GM23338 (cell line): ENCODE results near the gene PRKCQ. TPM values are rescaled to one million over a fixed set of nuclear protein-coding genes. Genes with fewer than 3 reads are reported as not detected.

Experiments
- ATAC-seq: fragments of 200-7000 bp; cut with Tn5 transposase; 3 replicates; pipeline ENCODE4 v1.9.1; 2020
- DNase-seq: peaks from one replicate; pipeline ENCODE4 v3.0.0-alpha.2; 2015; ENCODE audit warnings: low spot score
- H2AFZ ChIP-seq: fragments of 200-600 bp; sonication (generic); 2 replicates; pipeline ENCODE4 v1.8.0; 2016; ENCODE audit warnings: antibody characterized with exemption, mild to moderate bottlenecking, moderate library complexity
- H3F3A ChIP-seq: fragments of 200-600 bp; sonication (generic); replicated peaks from 2 replicates; pipeline ENCODE4 v1.8.0; 2017; ENCODE audit warnings: antibody characterized with exemption, mixed run types, low read depth
- H3K27ac ChIP-seq: fragments of 200-600 bp; sonication (generic); 2 replicates; pipeline ENCODE4 v1.6.1; 2016; ENCODE audit warnings: low read depth
- H3K27me3 ChIP-seq: fragments of 200-600 bp; sonication (generic); 2 replicates; pipeline ENCODE4 v1.8.0; 2016; ENCODE audit warnings: mild to moderate bottlenecking, mixed run types, moderate library complexity; ENCODE audit not compliant: insufficient read depth
- H3K36me3 ChIP-seq: fragments of 200-600 bp; sonication (generic); 2 replicates; pipeline ENCODE4 v1.8.0; 2016; ENCODE audit warnings: mild to moderate bottlenecking; ENCODE audit not compliant: insufficient read depth
- H3K4me1 ChIP-seq: fragments of 200-600 bp; sonication (generic); 2 replicates; pipeline ENCODE4 v1.8.0; 2016; ENCODE audit warnings: mild to moderate bottlenecking, moderate library complexity; ENCODE audit not compliant: insufficient read depth
- H3K4me2 ChIP-seq: fragments of 200-600 bp; sonication (generic); 2 replicates; pipeline ENCODE4 v1.7.1; 2017; ENCODE audit warnings: mixed run types
- H3K4me3 ChIP-seq: fragments of 200-600 bp; sonication (generic); 2 replicates; pipeline ENCODE4 v1.6.1; 2016; ENCODE audit warnings: mixed run types
- H3K79me2 ChIP-seq: fragments of 200-600 bp; sonication (generic); replicated peaks from 2 replicates; pipeline ENCODE4 v1.8.0; 2017; ENCODE audit warnings: mild to moderate bottlenecking; ENCODE audit not compliant: insufficient read depth
- H3K9me2 ChIP-seq: fragments of 200-600 bp; sonication (generic); 2 replicates; pipeline ENCODE4 v1.8.0; 2017; ENCODE audit not compliant: insufficient read depth
- H4K20me1 ChIP-seq: fragments of 200-600 bp; sonication (generic); replicated peaks from 2 replicates; pipeline ENCODE4 v1.8.0; 2017; ENCODE audit warnings: mild to moderate bottlenecking; ENCODE audit not compliant: insufficient read depth
- H3K27ac Mint-ChIP-seq: 2 replicates; pipeline ENCODE4 v1.8.0; 2020; ENCODE audit warnings: inconsistent platforms, mild to moderate bottlenecking, moderate library complexity, mixed read lengths
- H3K27me3 Mint-ChIP-seq: 3 replicates; pipeline ENCODE4 v1.8.0; 2022; ENCODE audit warnings: low read depth, mild to moderate bottlenecking, moderate library complexity, mixed read lengths, inconsistent platforms; ENCODE audit not compliant: insufficient read depth, poor library complexity
- H3K36me3 Mint-ChIP-seq: 3 replicates; pipeline ENCODE4 v1.8.0; 2021; ENCODE audit warnings: low read depth, mild to moderate bottlenecking, inconsistent platforms, moderate library complexity, mixed read lengths
- H3K4me1 Mint-ChIP-seq: 3 replicates; pipeline ENCODE4 v1.8.0; 2020; ENCODE audit warnings: mild to moderate bottlenecking, inconsistent platforms, mixed read lengths
- H3K4me3 Mint-ChIP-seq: 3 replicates; pipeline ENCODE4 v1.8.0; 2021; ENCODE audit warnings: moderate library complexity, mild to moderate bottlenecking, inconsistent platforms, mixed read lengths
- H3K9me3 Mint-ChIP-seq: 3 replicates; pipeline ENCODE4 v1.8.0; 2020; ENCODE audit warnings: moderate library complexity, mild to moderate bottlenecking, inconsistent platforms, mixed read lengths
- EZH2phosphoT487 ChIP-seq: fragments of 200-600 bp; sonication (generic); IDR thresholded peaks from one replicate; pipeline ENCODE4 v1.8.1; 2018; ENCODE audit warnings: antibody characterized with exemption; ENCODE audit not compliant: unreplicated experiment
- JUNB ChIP-seq: IDR thresholded peaks from one replicate; pipeline ENCODE4 v1.6.1; 2016; ENCODE audit warnings: antibody characterized with exemption; ENCODE audit not compliant: unreplicated experiment
- POLR2AphosphoS5 ChIP-seq: IDR thresholded peaks from 2 replicates; pipeline ENCODE4 v1.6.1; 2016; ENCODE audit warnings: antibody characterized with exemption, low read depth
- polyA plus RNA-seq: library from polyadenylated mRNA; unstranded; fragments of >200 nt; fragmentation: Nextera tagmentation; extraction: Ambion mirVana; gene quantifications from 2 replicates; pipeline ENCODE4 v1.2.1, GENCODE V29; 2016
- total RNA-seq: library from RNA; depleted of rRNA; stranded (reverse); fragments of >200 nt; shearing (Covaris generic); gene quantifications from 2 replicates; pipeline ENCODE4 v1.2.3, GENCODE V29; 2014
- TF ChIP-seq, protein P1 (sequence below), 2 experiments: fragments of 200-600 bp in 1 of 2; sonication (generic) in 1 of 2; conservative IDR thresholded peaks; 2 replicates each; pipeline versions ENCODE4 v1.5.1 to v1.6.1; 2016 to 2017; ENCODE audit warnings: antibody characterized with exemption in 2 of 2, low read depth in 2 of 2, mild to moderate bottlenecking in 2 of 2, moderate library complexity in 1 of 2
- TF ChIP-seq, protein P2 (sequence below): fragments of 250-450 bp; sonication (Bioruptor Pico); IDR thresholded peaks from 2 replicates; pipeline ENCODE4 v1.5.0; 2020; ENCODE audit warnings: mild to moderate bottlenecking, moderate library complexity

PRKCQ gene
- total and polyA plus RNA-seq, 2 experiments from 2014 or later, result 12.6 to 28.5 TPM

DNA sequence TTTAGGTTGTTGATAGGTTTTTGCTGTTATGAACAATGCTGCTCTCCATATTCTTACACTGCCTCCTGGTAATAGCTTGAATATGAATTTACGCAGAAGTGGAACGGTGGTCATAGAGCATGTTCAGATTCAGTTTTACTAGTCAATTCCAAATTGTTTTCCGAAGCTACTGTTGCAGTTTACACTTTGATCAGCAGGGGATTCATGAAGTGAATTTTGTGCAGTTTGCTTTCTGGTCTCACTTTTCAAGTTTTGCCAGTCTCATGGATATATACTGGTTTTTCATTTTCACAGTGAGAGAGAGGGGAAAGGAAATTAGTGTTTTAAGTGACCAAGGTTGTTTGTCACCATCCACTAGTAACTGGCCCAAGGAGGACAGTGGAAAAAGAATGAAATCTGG, 171.3 kb downstream of the PRKCQ start:
- Histone ChIP-seq H3F3A (no peaks in the 10 kb centered on the region), H3K27ac (no peak overlapping the region), H3K4me2 (no peak overlapping the region), H3K4me3 (no peak overlapping the region), H2AFZ (no peak overlapping the region), H3K36me3 (no peaks in the 10 kb centered on the region), H3K79me2 (no peaks in the 10 kb centered on the region), H3K27me3 (no peaks in the 10 kb centered on the region), H3K4me1 (no peaks in the 10 kb centered on the region), H3K9me2 (no peaks in the 10 kb centered on the region), H4K20me1 (no peaks in the 10 kb centered on the region)
- no peaks in the 10 kb centered on the region for H3K36me3 Mint-ChIP-seq
- H3K4me1 Mint-ChIP-seq, result peaks cover 12% of the 10 kb centered on the region
- DNase-seq, result no peak
- no peak for ATAC-seq
- TF ChIP-seq, protein P1, sequence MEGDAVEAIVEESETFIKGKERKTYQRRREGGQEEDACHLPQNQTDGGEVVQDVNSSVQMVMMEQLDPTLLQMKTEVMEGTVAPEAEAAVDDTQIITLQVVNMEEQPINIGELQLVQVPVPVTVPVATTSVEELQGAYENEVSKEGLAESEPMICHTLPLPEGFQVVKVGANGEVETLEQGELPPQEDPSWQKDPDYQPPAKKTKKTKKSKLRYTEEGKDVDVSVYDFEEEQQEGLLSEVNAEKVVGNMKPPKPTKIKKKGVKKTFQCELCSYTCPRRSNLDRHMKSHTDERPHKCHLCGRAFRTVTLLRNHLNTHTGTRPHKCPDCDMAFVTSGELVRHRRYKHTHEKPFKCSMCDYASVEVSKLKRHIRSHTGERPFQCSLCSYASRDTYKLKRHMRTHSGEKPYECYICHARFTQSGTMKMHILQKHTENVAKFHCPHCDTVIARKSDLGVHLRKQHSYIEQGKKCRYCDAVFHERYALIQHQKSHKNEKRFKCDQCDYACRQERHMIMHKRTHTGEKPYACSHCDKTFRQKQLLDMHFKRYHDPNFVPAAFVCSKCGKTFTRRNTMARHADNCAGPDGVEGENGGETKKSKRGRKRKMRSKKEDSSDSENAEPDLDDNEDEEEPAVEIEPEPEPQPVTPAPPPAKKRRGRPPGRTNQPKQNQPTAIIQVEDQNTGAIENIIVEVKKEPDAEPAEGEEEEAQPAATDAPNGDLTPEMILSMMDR (conservative IDR thresholded peaks at IDR 0.05; ENCODE audit: low read depth in 2 of 2), result peak in 1 of 2 experiments; percentile 31; a peak in 1 of 4 replicates
- TF ChIP-seq EZH2phosphoT487, result no peak
- no peak overlapping the region for H3K4me3 Mint-ChIP-seq
- no peaks in the 10 kb centered on the region for H3K27me3 Mint-ChIP-seq
- peaks cover 2% of the 10 kb centered on the region; the same call in 2 of the 3 replicates for H3K9me3 Mint-ChIP-seq
- no peak overlapping the region for H3K27ac Mint-ChIP-seq

DNA sequence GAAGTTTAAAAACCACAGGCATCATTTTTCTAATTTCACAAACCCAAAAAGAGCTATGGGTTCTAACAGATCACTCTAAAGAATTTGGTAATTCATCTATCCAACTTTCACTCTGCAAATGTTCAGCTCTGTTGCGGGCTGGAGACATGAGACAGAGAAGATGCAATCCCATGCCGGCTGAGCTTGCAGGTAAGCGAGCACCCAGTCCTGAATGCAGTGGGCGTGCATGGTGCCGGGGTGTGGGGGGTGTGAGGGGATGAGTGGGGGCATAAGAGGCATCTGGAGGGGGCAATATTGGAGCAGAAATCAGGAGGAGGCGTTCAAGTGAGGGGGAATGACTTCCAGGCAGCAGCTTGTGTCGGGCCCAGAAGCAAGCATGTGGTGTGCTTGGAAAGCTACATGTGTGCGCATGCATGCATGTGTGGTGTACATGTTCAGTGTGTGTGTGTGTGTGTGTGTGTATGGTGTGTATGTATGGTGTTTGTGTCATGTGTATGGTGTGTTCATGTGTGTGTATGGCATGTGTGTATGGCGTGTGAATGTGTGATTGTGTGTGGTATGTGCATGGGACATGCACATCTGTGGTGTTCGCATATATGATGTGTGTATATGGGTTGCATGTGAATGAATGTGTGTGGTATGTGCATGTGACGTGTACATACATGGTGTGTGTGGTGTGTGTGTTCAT, 172.9 kb downstream of the PRKCQ start:
- H3K4me3 Mint-ChIP-seq, result no peak overlapping the region
- DNase-seq (no peak), ATAC-seq (no peak)

More for the DNA sequence above, 172.9 kb downstream of the PRKCQ start:
- no peaks in the 10 kb centered on the region for H3K27me3 Mint-ChIP-seq
- peaks cover 2% of the 10 kb centered on the region; the same call in 2 of the 3 replicates for H3K9me3 Mint-ChIP-seq
- Histone ChIP-seq H3K4me1 (no peaks in the 10 kb centered on the region), H2AFZ (no peak overlapping the region), H3K79me2 (no peaks in the 10 kb centered on the region), H3K4me2 (no peak overlapping the region), H4K20me1 (no peaks in the 10 kb centered on the region), H3K9me2 (no peaks in the 10 kb centered on the region), H3F3A (no peaks in the 10 kb centered on the region), H3K27me3 (no peaks in the 10 kb centered on the region), H3K36me3 (no peaks in the 10 kb centered on the region), H3K27ac (no peak overlapping the region), H3K4me3 (no peak overlapping the region)
- TF ChIP-seq POLR2AphosphoS5 (no peak), EZH2phosphoT487 (no peak), JUNB (no peak)
- TF ChIP-seq, protein P2, sequence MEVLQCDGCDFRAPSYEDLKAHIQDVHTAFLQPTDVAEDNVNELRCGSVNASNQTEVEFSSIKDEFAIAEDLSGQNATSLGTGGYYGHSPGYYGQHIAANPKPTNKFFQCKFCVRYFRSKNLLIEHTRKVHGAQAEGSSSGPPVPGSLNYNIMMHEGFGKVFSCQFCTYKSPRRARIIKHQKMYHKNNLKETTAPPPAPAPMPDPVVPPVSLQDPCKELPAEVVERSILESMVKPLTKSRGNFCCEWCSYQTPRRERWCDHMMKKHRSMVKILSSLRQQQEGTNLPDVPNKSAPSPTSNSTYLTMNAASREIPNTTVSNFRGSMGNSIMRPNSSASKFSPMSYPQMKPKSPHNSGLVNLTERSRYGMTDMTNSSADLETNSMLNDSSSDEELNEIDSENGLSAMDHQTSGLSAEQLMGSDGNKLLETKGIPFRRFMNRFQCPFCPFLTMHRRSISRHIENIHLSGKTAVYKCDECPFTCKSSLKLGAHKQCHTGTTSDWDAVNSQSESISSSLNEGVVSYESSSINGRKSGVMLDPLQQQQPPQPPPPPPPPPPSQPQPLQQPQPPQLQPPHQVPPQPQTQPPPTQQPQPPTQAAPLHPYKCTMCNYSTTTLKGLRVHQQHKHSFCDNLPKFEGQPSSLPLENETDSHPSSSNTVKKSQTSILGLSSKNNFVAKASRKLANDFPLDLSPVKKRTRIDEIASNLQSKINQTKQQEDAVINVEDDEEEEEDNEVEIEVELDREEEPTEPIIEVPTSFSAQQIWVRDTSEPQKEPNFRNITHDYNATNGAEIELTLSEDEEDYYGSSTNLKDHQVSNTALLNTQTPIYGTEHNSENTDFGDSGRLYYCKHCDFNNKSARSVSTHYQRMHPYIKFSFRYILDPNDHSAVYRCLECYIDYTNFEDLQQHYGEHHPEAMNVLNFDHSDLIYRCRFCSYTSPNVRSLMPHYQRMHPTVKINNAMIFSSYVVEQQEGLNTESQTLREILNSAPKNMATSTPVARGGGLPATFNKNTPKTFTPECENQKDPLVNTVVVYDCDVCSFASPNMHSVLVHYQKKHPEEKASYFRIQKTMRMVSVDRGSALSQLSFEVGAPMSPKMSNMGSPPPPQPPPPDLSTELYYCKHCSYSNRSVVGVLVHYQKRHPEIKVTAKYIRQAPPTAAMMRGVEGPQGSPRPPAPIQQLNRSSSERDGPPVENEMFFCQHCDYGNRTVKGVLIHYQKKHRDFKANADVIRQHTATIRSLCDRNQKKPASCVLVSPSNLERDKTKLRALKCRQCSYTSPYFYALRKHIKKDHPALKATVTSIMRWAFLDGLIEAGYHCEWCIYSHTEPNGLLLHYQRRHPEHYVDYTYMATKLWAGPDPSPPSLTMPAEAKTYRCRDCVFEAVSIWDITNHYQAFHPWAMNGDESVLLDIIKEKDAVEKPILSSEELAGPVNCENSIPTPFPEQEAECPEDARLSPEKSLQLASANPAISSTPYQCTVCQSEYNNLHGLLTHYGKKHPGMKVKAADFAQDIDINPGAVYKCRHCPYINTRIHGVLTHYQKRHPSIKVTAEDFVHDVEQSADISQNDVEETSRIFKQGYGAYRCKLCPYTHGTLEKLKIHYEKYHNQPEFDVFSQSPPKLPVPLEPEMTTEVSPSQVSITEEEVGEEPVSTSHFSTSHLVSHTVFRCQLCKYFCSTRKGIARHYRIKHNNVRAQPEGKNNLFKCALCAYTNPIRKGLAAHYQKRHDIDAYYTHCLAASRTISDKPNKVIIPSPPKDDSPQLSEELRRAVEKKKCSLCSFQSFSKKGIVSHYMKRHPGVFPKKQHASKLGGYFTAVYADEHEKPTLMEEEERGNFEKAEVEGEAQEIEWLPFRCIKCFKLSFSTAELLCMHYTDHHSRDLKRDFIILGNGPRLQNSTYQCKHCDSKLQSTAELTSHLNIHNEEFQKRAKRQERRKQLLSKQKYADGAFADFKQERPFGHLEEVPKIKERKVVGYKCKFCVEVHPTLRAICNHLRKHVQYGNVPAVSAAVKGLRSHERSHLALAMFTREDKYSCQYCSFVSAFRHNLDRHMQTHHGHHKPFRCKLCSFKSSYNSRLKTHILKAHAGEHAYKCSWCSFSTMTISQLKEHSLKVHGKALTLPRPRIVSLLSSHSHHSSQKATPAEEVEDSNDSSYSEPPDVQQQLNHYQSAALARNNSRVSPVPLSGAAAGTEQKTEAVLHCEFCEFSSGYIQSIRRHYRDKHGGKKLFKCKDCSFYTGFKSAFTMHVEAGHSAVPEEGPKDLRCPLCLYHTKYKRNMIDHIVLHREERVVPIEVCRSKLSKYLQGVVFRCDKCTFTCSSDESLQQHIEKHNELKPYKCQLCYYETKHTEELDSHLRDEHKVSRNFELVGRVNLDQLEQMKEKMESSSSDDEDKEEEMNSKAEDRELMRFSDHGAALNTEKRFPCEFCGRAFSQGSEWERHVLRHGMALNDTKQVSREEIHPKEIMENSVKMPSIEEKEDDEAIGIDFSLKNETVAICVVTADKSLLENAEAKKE (CRISPR knock-in tag), result no peak
- TF ChIP-seq, protein P1 (conservative IDR thresholded peaks at IDR 0.05; ENCODE audit: low read depth in 2 of 2), result no peak
- no peaks in the 10 kb centered on the region for H3K36me3 Mint-ChIP-seq
- H3K4me1 Mint-ChIP-seq, result peaks cover 12% of the 10 kb centered on the region
- no peak overlapping the region for H3K27ac Mint-ChIP-seq
